NCI-H2227 (cell line): ENCODE data around the gene VTI1A.

Experiments used
- DNase-seq: peaks from one replicate; lab custom pipeline; 2025; ENCODE audit not compliant: unreplicated experiment; lab: John Stamatoyannopoulos, UW

VTI1A gene

GRCh38 chr10:112675560-112676083 is 228.6 kb downstream of the VTI1A start:
- no peak for DNase-seq

GRCh38 chr10:112677689-112678088 is 230.7 kb downstream of the VTI1A start:
- DNase-seq: peak; percentile 4

- DNase-seq: no peak
These were observed 231.6 kb downstream of the VTI1A start for GRCh38 chr10:112678581-112678980.

GRCh38 chr10:112678987-112679386 is 232.0 kb downstream of the VTI1A start:
- no peak for DNase-seq

- no peak for DNase-seq
These were observed 232.4 kb downstream of the VTI1A start for GRCh38 chr10:112679392-112679791.

- DNase-seq: no peak
These were observed 233.6 kb downstream of the VTI1A start for GRCh38 chr10:112680586-112680985.

- no peak for DNase-seq
These were observed 240.6 kb downstream of the VTI1A start for GRCh38 chr10:112687647-112688046.

GRCh38 chr10:112689327-112690072 is 242.5 kb downstream of the VTI1A start:
- no peak for DNase-seq

GRCh38 chr10:112695539-112695938 is 248.5 kb downstream of the VTI1A start:
- no peak for DNase-seq

- DNase-seq: no peak
These were observed 249.6 kb downstream of the VTI1A start for GRCh38 chr10:112696592-112696991.

- DNase-seq: no peak
These were observed 251.3 kb downstream of the VTI1A start for GRCh38 chr10:112698133-112698817.

- no peak for DNase-seq
These were observed 251.8 kb downstream of the VTI1A start for GRCh38 chr10:112698818-112699164.

GRCh38 chr10:112700215-112700671 is 253.2 kb downstream of the VTI1A start:
- DNase-seq: no peak

GRCh38 chr10:112701211-112701877 is 254.3 kb downstream of the VTI1A start:
- no peak for DNase-seq

GRCh38 chr10:112701878-112702255 is 254.9 kb downstream of the VTI1A start:
- DNase-seq: no peak

GRCh38 chr10:112706577-112706976 is 259.6 kb downstream of the VTI1A start:
- DNase-seq: no peak

- no peak for DNase-seq
These were observed 261.4 kb downstream of the VTI1A start for GRCh38 chr10:112708461-112708860.

- DNase-seq: no peak
These were observed 263.5 kb downstream of the VTI1A start for GRCh38 chr10:112710528-112710927.

- DNase-seq: no peak
These were observed 264.4 kb downstream of the VTI1A start for GRCh38 chr10:112711366-112711765.

- DNase-seq: no peak
These were observed 265.5 kb downstream of the VTI1A start for GRCh38 chr10:112712536-112712935.

- DNase-seq: no peak
These were observed 266.4 kb downstream of the VTI1A start for GRCh38 chr10:112713411-112713810.

GRCh38 chr10:112715581-112715980 is 268.6 kb downstream of the VTI1A start:
- no peak for DNase-seq
